HL-60/S4 treated with phorbol 12-myristate 13-acetate at 8.2 ng/mL for 4 days and 3 days (cell line): ENCODE results near the gene ANO9.
"Not testable (repeated sequence)": the region's sequence is repeated elsewhere in the genome, so short reads cannot be mapped to it uniquely, and the experiment has no call there.

ENCODE experiments used
- in situ Hi-C: fragments of 300-500 bp; cut with MboI; formaldehyde crosslinking; loops from 2 replicates; pipeline ENCODE4 v1.15.0; 2022; ENCODE audit warnings: low sequenced_read_pairs

The ANO9 gene

GRCh38 chr11:417652-418342 is 24.0 kb downstream of the ANO9 start:
- in situ Hi-C loops, result no loop called here

- in situ Hi-C loops, result no loop called here
Measured at GRCh38 chr11:416757-417621, 24.8 kb downstream of the ANO9 start.

- in situ Hi-C loops, result no loop called here
Measured at GRCh38 chr11:416051-416756, 25.6 kb downstream of the ANO9 start.

- in situ Hi-C loops, result no loop called here
Measured at GRCh38 chr11:415640-416041, 26.2 kb downstream of the ANO9 start.

GRCh38 chr11:414318-414857 is 27.4 kb downstream of the ANO9 start:
- in situ Hi-C loops, result no loop called here

- in situ Hi-C loops, result no loop called here
Measured at GRCh38 chr11:413120-414081, 28.4 kb downstream of the ANO9 start.

- in situ Hi-C loops, result no loop called here
Measured at GRCh38 chr11:412641-413119, 29.1 kb downstream of the ANO9 start.

GRCh38 chr11:411520-411919 is 30.3 kb downstream of the ANO9 start:
- in situ Hi-C loops, result not testable (repeated sequence)

- in situ Hi-C loops, result not testable (repeated sequence)
Measured at GRCh38 chr11:410711-411110, 31.1 kb downstream of the ANO9 start.

- in situ Hi-C loops, result no loop called here
Measured at GRCh38 chr11:409600-410483, 32.0 kb downstream of the ANO9 start.

- in situ Hi-C loops, result no loop called here
Measured at GRCh38 chr11:409008-409599, 32.7 kb downstream of the ANO9 start.

GRCh38 chr11:408154-409007 is 33.4 kb downstream of the ANO9 start:
- in situ Hi-C loops, result no loop called here

GRCh38 chr11:407651-408123 is 34.1 kb downstream of the ANO9 start:
- in situ Hi-C loops, result no loop called here

- in situ Hi-C loops, result no loop called here
Measured at GRCh38 chr11:406796-407650, 34.8 kb downstream of the ANO9 start.

GRCh38 chr11:405954-406795 is 35.6 kb downstream of the ANO9 start:
- in situ Hi-C loops, result no loop called here
